GM21619 (cell line): Measurements from ENCODE around the gene CACNG7.

Source experiments
- ATAC-seq: cut with Tn5 transposase; IDR thresholded peaks from one replicate; pipeline ENCODE4 v1.9.1; 2021; ENCODE audit not compliant: unreplicated experiment

CACNG7 gene

DNA sequence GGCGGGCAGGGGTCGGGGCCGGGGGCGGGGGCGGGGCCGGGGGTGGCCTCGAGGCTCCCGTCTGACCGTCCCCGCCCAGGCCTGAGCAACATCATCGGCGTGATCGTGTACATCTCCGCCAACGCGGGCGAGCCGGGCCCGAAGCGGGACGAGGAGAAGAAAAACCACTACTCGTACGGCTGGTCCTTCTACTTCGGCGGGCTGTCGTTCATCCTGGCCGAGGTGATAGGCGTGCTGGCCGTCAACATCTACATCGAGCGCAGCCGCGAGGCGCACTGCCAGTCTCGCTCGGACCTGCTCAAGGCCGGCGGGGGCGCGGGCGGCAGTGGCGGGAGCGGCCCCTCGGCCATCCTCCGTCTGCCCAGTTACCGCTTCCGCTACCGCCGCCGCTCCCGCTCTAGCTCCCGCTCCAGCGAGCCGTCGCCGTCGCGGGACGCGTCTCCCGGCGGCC is 72.9 kb downstream of the CACNG7 start:
- ATAC-seq: no peak

DNA sequence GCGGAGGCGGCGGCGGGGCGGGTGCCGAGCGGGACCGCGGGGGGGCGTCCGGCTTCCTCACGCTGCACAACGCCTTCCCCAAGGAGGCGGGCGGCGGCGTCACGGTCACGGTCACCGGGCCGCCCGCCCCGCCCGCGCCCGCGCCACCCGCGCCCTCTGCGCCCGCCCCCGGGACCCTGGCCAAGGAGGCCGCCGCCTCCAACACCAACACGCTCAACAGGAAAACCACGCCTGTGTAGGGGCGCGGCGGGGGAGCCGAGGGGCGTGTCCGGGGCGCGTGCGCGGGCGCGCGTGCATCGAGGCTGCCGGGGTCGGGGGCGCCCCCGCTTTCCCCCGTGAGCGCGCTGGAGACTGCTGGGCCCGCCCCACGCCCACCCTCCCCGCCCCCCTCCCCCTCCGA is 73.5 kb downstream of the CACNG7 start:
- ATAC-seq: no peak

DNA sequence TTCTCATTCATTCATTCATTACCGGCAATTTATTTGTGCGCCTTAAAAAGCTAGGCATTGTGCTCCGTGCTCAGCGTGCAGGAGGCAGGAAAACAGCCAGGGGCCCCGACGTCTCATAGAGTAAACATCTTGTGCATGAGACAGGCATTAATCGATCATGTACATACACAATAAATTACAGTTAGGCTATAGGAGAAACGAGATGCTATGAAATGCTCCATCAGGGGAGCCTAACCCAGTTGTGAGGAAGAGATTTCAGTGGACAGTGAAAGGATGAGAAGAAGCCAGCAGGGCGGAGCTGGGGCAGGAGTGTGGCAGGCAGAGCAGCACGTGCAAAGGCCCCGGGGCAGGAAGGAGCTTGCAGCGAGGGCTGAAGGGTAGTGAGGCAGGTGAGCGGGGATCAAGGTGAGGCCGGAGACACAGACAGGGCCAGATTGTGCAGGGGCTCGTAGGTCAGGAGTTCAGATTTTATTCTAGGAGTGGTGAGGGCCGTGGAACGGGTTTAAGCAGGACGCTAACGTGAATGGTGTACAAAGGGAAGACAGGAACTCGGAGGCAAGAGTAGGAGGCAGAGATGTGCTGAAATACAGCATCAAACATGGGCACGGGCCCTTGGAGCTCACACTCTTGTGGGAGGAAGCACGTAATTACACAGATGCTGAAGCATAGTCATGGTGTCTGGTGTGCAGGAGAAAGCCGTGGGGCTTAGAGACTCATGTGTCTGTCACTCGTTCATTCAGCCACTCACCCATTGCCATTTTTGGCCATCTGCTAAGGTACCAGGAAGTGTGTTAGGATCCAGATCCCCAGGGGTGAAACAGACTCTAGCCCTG is 74.6 kb downstream of the CACNG7 start:
- ATAC-seq: no peak

DNA sequence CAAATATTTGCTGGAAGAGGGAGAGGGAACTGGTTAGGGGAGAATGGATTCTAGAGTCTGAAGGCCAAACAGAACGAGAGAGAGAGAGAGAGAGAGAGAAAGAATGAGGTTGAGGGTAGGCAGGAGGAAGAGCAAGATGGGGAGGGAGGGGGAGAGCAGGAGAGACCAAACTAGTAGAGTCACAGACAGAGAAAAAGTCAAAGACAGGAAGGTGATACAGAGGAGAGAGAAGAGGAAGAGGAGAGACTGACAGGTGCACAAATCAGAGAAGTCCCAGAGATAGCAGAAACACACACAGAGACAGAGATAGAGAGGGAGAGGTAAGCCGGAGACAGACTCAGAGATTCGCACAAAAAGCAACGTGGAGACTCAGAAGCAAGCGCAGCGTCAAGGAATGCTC is 76.8 kb downstream of the CACNG7 start:
- no peak for ATAC-seq

DNA sequence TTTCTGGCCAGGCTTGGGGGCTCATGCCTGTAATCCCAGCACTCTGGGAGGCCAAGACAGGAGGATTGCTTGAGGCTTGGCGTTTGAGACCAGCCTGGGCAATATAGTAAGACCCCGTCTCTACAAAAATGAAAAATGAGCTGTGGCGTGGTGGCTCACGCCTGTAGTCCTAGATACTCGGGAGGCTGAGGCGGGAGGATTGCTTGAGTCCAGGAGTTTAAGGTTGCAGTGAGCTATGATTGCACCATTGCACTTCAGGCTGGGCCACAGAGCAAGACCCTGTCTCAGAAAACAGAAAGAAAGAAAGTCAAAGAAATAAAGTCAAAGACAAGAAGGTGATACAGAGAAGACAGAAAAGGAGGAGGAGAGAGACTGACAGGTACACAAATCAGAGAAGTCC is 79.9 kb downstream of the CACNG7 start:
- no peak for ATAC-seq

DNA sequence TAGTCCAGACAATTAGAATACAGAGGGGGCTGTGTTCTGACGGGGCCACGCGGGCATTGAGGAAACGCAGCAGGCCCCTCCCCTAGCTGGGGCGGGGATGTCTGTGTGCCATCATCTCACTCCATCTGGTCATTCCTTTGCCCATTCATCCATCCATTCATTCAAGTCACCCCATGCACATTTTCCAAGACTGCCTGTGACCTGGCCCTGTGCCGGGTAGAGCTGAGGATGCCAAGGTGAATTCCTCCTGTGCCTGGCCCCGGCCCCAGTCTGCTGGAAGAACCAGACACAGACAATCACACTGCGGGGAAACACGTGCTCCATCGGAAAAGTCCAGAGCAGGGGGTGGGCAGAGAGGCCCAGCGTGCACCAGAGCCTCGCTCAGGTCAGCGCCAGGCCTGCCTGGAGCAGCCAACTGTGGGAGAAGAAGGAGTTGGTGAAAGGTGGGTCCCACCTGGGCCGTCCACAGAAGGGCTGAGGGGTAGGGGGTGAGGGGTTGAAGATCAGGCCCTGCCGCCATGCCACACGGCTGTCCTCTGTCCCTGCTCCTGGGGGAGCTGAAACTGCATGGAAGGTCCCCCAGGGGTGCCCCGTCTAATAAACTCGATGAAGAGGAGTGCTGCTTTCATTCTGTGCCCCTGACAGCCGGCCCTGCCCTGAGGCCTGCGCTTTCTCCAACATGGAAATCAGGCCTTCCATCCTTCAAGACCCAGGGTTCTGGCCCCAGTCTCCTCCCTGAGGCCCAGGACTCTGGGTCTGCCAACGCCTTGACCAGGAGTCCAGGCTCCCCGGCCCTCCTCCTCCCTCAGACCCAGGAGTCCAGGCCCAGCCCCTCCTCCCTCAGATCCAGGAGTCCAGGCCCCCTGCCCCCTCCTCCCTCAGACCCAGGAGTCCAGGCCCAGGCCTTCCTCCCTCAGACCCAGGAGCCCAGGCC is 80.8 kb downstream of the CACNG7 start:
- no peak for ATAC-seq

DNA sequence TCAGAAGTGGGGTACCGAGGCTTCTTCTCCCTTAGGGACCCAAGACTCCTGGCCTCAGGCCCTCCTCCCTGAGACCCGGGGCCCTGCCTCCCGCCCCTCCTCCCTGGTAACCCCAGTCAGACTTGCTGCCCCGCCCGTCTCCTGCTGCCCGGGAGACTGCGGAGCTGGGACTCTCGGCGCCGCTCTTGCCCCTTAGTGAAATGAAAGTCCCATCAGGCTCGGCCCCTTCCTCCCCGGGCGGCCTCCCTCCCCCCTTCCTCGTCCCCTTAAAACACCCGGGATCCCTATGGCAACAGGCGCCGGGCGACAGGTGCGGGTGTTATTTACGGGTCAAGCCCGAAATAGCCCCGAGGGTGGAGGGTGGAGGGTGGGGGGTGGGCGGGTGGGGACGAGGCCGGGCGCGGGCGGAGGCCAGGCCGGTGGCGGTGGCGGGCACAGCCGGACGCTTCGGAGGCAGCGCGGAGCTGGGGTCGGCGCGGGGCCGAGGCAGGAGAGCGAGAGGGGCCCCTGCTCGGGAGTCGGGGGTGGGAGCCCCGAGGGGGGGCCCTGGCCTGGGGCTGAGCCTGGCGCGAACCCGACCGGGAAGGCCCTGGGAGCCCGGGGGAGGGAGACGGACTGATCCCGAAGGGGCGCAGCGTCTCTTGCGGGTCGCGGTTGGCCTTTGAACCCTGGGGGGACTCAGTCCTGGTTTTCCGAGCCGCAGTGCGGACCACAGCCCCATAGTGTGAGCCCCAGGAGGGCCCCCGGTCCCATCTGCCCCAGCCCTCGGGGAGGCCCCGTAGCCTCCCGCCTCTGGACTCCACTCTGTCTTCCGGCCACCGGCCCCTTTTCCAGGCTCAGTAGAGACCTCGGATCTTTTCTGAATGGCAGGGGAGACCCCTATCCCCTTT is 82.4 kb downstream of the CACNG7 start, which contains the start of gene CACNG6:
Gene CACNG6 (plus strand): TSS at position 414 of the 890 bp plus-strand sequence. CDS start 1,241 bp downstream, outside the sequence.
- no peak for ATAC-seq

DNA sequence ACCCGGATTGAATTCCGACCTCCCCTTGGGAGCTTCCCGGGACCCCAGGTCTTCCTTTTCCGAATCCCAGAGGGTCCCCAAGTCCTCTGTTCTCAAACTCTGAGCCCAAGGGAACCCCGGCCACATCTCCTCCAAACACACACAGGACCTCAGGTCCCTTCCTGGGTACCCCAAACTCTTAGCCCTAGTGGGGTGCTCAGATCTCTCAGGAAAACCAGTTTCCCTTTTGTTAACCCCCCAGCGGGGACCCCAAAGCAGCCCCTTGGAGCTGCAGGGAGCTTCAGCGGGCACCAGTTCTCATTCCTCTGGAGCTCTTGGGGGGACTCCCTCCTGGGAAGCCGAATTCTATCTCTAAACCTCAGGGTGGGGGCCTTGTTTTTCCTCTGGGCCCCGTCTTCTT is 83.1 kb downstream of the CACNG7 start:
- ATAC-seq: no peak

DNA sequence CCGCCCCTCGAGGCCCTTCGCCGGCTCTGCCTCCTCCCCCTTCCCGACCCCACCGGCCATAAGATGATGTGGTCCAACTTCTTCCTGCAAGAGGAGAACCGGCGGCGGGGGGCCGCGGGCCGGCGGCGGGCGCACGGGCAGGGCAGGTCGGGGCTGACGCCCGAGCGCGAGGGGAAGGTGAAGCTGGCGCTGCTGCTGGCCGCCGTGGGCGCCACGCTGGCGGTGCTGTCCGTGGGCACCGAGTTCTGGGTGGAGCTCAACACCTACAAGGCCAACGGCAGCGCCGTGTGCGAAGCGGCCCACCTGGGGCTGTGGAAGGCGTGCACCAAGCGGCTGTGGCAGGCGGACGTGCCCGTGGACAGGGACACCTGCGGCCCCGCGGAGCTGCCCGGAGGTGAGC is 83.7 kb downstream of the CACNG7 start:
- ATAC-seq: no peak

DNA sequence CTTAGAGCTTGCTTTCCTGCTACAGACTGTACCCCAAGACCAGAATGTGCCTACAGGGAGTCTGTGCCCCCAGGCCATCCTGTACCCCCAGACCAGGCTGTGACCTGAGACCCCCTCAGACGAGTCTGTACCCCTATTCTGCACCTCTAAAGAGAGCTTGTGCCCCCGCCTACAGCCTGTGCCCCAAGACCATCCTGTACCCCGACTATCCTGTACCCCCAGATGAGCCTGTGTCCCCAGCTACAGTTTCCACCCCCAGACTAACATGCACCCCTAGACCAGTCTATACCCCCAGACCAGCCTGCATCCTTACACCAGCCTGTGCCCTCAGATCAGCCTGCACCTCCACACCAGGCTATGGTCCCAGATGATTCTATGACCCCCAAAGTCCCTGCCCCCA is 84.4 kb downstream of the CACNG7 start:
- no peak for ATAC-seq
